GM12873 (cell line): ENCODE results near the gene CEP170.

Source experiments
- CTCF ChIP-seq: IDR thresholded peaks from 2 replicates; pipeline ENCODE4 v1.5.1; 2012; ENCODE audit warnings: low read depth, mild to moderate bottlenecking, moderate library complexity, low read length, control low read depth; ENCODE audit not compliant: insufficient read depth; ENCODE audit errors: missing control alignments

The CEP170 gene

GRCh38 chr1:243213045-243213787 lies 41.9 kb downstream of the CEP170 start:
- TF ChIP-seq CTCF = no peak

GRCh38 chr1:243179720-243180119 lies 75.4 kb downstream of the CEP170 start:
- TF ChIP-seq CTCF = no peak
